ENCODE results near the gene AEBP2.
"Not testable (repeated sequence)": the region's sequence is repeated elsewhere in the genome, so short reads cannot be mapped to it uniquely, and the experiment has no call there.

Gene AEBP2, protein sequence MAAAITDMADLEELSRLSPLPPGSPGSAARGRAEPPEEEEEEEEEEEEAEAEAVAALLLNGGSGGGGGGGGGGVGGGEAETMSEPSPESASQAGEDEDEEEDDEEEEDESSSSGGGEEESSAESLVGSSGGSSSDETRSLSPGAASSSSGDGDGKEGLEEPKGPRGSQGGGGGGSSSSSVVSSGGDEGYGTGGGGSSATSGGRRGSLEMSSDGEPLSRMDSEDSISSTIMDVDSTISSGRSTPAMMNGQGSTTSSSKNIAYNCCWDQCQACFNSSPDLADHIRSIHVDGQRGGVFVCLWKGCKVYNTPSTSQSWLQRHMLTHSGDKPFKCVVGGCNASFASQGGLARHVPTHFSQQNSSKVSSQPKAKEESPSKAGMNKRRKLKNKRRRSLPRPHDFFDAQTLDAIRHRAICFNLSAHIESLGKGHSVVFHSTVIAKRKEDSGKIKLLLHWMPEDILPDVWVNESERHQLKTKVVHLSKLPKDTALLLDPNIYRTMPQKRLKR

DNA sequence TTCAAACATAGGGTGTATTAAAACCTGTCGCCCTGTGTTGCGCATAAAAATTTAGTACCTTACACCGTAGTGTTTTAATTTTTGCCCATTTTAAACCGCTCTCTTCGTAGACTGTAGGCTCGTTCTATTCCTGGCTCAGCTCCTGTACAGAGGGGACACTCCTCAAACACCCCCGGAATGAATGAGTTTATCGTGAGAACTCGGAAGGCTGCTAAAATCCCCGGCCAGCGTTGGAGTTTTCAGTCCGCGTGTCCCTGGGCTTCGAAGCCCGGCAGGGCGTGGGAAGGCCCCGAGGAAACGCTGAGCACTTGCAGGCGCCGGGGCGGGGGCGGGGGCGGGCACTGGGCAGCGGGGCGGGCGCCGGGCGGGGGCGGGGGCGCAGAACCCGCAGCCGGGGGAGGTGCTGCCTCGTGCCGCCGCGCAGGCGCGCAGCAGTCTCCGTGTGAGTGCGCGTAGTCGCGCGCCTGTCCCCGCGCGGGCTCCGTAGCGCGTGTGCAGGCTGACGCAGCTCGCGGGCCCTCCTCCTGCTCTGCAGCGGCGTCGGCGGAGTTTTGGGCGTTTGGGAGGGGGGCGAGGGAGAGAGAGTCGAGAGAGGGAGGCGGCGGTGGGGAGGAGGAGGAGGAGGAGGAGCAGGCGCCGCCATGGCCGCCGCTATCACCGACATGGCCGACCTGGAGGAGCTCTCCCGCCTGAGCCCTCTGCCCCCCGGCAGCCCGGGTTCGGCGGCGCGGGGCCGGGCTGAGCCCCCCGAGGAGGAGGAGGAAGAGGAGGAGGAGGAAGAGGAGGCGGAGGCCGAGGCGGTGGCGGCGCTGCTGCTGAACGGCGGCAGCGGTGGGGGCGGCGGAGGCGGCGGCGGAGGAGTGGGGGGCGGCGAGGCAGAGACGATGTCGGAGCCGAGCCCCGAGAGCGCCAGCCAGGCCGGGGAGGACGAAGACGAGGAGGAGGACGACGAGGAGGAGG lies at the start of gene AEBP2:
Gene AEBP2 (plus strand): TSS at position 434 of the 960 bp plus-strand sequence. CDS start 208 bp downstream, at position 642.
- DNase-seq, result peak; percentile 74

DNA sequence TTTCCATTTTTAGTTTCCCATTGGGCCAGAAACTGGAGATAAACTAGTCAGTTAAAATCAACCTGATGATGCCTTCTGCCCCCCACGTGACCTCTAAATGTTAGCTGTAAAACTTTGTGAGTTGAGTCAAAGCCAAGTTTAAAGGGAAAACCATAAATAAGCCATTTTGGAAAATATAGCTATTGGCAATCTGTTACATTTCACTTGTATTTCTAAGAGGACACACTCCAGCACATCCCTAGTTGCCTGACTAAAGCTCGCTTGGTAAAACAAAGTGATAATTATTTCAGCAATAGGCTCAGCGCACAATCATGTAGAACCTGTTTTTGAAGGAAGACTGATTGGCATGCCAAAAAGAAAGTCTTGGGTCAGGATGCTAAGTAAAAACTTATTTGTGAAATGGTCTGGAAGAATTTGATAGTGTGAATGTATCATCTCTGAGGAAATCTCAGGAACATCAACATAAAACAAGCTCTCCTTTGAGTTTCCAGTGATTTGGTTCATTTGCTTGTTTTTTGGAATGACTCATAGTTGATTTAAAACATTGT lies 49.2 kb upstream of the AEBP2 start:
- DNase-seq, result no peak

DNA sequence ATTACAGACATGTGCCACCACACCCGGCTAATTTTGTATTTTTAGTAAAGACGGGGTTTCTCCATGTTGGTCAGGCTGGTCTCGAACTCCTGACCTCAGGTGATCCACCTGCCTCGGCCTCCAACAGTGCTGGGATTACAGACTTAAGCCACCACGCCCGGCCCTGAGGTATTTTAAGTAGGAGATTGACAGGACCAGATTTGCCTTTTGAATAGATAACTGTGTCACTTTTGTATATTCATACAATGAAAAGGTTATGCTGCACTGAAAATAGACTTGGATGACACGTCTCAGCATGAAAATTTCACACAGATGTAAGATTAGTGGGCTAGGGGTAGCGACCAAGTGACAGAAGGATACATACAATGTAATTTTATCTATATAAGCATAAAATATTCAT lies 46.6 kb upstream of the AEBP2 start:
- DNase-seq, result not testable (repeated sequence)

DNA sequence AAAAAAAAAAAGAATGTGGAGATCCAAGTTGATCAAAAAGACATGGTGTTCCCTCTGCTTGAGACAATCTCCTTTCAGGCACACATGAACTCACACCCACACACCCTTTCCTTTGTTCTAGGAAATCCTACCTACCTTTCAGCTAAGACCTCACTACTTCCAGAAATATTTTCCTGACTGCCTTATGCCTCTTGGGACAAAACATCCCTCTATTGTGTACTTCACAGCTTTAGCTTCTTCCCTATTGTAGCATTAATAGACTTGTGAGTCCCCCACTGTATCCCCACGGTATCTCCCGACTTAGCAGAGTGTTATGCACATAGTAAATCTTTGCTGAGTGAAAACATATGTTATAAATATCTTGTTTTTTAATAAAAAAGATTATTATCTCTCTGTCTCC lies 44.9 kb upstream of the AEBP2 start:
- DNase-seq, result no peak

DNA sequence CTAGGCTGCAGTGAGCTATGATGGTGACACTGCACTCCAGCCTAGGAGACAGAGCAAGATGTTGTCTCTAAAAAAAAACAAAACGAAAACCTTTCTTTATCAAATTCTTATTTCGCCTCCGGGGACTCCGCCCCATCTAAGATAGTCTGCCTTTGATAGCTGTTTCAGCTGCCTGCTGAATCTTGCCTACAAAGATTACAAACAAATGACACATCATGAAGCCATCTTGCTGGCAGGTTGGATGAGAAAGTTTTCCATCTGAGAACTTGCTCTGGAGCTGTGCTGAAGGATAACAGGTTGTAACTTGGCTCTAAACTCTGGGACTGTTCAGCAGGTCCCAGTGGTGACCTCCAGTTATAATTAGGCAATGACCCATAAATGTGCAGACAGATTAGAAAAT lies 41.8 kb upstream of the AEBP2 start:
- no peak for DNase-seq

DNA sequence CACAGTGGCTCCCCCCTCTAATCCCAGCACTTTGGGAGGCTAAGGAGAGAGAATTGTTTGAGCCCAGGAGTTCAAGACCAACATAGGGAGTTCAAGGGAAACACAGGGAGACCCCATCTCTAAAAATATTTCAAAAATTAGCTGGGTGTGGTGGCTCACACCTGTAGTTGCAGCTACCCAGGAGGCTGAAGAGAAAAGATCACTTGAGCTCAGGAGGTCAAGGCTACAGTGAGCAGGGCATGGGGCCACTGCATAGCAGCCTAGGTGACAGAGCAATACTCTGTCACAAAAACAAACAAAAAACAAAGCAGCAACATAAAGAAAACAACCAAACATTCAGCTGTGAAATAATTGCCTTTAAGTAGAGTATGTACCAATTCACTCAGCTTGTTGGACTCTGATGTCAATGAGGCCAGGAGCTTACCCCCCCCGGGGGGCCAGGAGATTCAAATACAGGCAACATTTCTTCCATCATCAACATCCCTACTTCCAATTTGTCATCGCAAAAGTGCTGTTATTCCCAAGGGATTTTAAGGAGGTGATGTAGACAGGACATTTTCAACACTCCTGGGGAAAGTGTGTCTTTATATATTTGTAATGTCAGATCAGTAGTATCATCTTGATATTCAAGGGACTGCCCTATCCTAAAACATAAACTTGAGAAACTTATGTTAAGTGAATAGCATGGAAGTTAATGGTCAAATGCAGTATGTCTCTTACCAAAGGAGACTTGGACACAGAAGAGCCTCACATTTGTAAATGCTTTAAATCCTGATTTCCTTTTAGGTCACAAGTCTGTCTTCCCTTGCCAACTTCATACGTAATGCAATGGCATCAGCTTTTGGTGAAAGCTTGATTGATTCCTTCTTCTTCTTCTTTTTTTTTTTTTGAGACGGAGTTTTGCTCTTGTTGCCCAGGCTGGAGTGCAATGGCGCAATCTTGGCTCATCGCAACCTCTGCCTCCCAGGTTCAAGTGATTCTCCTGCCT lies 40.6 kb upstream of the AEBP2 start:
- DNase-seq, result no peak

DNA sequence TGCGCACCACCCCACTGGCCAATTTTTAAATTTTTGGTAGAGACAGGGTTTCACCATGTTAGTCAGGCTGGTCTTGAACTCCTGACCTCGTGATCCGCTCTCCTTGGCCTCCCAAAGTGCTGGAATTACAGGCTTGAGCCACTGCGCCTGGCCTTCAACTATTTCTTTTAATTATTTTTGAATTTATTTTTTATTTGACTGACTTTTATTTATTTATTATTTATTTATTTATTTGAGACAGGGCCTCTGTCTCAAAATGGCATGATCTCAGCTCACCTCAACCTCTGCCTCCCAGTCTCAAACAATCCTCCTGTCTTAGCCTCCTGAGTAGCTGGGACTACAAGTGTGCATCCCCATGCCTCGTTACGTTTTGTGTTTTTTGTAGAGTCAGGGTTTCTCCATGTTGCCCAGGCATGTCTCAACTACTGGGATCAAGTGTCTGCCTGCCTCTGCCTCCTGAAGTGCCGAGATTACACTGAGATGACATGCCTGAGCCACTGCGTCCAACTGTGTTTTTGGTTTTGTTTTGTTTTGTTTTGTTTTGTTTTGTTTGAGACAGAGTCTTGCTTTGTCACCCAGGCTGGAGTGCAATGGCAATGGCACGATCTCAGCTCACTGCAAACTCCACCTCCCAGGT lies 38.5 kb upstream of the AEBP2 start:
- DNase-seq, result not testable (repeated sequence)

DNA sequence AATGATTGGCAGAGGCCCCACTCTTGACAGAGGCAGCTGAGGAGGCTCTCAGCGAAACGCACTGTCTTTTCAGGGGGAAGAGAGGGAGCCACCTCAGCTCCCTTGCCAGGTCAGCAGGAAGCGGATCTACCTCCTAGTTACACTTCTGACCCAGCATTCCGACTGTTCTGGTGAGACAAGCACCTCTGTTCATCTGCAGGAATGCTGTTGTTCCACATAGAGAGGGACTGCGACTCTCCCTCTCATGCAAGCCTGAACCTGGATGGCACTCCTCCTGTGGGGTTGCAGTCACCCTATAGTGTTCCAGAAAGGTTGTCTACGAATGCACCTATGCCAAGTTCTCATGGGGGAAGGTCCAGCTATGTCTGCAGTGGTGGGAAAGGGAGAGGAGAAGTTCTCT lies 37.1 kb upstream of the AEBP2 start:
- no peak for DNase-seq

DNA sequence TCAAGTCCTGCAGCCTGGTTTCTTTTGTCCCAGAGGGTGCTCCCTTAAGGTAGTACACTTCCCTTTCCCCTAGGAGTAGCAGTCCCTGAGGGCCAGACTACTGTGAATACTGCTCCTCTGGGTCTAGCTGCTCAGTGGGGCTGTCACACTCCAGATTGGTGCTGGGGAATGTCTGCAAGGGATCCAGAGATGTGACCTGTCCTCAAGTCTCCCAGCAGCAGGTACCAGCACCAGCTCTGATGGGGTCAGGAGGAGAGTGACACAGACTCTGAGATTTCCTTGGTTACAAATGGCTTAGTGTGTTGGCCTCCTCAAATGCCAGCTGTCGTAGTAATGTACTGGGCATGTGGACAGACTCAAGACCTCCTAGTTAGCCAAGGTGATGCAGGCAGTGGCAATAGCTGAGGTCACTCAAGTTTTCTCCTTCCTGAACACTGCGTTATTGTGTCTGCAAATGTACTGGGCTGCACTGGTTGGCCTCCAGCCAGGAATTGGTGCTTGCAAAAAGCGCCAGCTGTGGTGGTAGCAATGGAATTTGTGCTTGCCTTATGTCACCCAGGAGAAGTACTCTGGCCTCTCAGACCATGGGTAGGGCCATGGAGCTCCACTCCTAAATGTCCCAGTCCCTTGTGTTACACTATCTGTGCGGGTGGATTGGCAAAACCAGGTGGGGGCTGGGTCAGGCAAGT lies 36.4 kb upstream of the AEBP2 start:
- DNase-seq, result no peak

DNA sequence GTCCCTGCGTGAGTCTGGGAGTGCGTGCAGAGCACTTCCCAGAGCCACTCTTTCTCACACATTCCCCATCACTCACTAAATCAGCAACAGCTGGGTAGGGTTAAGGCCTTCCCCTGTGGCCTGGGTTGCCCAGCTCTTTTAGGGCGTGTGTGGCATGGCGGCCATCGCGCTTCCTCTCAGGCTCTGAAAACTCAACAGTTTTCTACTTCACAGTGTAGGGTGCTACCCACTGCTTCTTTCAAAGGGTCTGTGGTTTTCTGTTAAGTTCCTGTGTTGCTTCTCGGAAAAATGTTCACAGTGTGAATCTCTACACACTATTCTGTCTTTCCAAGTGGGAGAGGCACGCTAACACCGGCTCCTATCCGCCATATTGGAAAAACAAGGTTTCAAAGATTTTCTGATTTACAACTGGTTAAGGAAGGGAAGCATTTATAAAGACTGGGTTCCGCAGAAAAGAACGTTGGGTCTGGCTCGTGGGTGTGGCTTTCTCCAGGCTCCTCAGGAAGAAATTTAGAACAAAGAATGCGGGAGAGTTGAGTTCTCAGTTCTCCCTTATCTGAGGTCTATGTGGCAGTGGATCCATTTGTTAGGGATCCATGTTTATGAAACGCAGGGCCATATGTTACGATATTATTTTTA lies 34.9 kb upstream of the AEBP2 start:
- no peak for DNase-seq

DNA sequence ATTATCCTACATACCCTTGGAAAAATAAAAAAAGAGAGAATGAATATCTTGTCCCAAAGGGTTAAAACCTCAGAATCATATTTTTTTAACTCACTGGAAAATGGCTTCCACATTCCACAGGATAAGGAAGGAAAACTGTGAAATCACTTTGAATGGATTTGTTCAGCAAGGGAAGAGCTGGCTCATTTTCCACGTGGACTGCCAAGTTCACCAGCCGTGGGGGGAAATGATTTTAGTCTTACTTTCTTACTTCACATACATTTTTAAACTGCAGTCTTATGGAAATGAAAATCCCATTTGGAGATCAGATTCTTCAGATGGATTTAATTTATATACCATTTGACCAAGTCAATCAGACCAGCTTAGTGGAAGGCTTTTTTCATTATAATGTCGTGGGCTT lies 29.9 kb upstream of the AEBP2 start:
- DNase-seq, result no peak

DNA sequence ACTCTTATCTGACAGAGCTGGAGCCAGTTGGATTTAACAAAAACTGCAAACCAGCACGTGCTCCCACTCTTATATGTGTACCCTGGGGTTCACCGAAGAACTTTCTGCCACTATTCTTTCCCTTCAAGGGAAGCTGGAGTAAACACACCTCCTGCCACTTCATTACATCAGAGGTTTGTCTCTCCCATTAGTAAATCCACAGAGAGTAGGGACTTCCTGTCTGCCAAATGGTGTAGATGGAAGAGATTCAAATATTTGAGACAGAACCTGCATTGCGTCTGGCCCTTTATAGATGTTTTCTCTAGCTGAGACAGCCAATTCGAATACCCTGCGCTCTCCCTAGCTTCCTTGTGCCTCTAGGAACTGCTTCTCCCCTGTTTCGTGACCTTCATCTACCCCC lies 29.1 kb upstream of the AEBP2 start:
- DNase-seq, result peak; percentile 48

DNA sequence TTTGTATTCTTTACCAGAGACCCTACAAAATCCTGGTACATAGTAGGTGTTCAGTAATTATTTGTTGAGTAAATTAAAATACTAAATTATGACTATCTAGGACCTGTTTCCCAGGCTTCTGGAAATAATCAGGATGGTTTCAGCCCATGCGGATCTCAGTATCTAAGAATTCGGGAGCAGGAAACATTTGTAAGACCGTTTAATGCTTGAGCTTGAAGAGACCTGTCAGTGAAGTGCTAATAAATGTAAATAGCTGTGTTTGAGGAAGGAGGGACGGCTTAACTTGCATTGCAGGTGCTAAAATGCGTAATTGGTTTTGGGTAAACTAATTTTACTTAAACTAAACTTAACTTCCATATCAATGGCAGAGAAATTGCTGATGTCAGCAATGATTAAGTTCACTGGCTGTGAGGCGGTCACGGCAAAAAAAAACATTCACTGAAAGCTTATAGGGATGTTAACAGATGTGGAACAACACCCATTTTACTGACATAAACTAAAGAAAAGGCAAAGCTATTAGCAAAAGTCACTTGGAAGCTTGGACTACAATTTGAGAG lies 28.6 kb upstream of the AEBP2 start:
- DNase-seq, result no peak

DNA sequence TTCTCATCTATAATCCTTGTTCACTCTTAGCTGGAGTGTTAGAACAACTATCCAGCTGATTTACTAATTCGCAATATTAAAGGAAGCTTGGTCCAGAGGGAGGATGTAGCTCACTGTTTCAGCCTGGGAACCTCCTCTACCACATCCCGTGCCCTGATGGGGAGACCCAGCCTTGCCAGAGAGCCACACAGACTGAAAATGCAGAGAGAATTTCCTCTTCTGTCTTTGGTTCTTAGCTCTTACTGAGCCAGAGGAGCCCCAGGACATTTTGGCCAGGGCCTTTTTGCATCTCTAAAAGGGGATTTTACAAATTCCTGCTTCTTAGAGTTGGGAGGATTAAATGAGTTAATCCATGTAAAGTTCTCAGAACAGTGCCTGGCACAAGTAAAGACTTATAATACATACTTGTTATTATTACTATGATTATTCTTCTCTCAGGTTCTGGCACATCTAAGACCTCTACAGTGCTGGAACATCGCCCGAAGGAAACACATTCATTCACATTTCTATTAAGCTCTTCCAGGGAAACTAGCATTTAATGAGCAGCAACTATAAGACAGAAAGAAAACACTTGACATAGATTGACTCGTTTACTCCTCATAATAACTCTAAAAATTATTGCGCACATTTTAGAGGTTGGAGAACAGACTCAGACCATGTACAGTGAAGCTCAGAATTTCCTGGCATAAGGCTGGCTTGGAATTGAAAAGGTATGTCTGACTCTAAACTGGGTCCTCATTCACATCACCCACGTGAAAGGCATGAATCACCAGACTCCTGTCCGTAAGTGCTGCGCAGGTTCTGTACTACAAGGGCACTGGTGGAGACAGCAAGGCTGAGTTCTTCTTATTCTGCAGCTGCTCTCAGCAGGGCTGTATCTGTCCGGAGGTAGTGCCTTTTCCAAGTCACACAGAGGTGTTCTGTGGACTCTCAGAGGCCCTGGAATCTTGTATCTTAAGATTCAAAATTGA lies 27.8 kb upstream of the AEBP2 start:
- DNase-seq, result no peak

DNA sequence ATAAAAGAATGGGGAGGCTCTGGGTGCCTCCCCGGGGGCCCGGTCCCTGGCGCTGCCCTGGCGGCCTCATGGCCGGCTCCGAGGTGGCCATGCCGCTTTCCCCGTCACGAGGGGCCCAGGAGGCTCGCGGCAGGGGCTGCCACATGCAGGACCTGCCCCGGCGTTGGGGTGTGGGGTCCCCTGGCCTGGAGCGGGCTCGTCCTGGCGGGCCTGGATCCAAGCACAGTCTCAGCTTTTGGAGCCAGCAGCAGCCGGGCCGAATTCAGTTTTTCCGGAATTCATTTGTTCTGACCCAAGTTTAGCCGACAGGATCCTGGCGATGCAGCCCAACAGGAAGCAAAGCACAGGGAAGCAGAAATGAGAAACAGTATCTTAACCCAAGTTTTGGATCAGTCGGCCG lies 26.4 kb upstream of the AEBP2 start:
- no peak for DNase-seq

DNA sequence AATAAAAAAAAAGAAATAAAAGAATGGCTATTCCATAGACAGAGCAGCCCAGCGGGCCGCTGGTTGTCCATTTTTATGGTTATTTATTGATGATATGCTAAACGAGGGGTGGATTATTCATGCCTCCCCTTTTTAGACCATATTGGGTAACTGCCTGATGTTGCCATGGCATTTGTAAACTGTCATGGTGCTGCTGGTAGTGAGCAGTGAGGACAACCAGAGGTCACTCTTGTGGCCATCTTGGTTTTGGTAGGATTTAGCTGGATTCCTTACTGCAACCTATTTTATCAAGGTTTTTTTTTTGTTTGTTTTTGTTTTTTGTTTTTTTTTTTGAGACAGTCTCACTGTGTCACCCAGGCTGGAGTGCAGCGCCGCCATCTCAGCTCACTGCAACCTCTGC lies 25.7 kb upstream of the AEBP2 start:
- DNase-seq, result not testable (repeated sequence)

DNA sequence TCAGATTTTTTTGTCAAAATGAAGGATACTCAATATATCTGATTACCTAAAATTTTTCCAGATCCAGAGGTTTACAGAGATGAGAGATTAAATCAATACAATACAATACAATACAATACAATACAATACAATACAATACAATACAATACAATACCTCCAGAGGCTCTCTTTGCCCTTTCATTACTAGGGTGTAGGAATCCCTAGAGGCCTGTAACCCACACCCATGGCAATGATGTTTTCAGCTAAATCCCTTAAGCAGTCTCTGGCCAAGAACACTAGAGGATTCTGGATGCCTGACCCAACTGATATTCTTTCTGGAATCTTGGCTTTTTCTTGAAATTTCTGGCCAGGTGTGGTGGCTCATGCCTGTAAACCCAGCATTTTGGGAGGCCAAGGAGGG lies 23.7 kb upstream of the AEBP2 start:
- no peak for DNase-seq

DNA sequence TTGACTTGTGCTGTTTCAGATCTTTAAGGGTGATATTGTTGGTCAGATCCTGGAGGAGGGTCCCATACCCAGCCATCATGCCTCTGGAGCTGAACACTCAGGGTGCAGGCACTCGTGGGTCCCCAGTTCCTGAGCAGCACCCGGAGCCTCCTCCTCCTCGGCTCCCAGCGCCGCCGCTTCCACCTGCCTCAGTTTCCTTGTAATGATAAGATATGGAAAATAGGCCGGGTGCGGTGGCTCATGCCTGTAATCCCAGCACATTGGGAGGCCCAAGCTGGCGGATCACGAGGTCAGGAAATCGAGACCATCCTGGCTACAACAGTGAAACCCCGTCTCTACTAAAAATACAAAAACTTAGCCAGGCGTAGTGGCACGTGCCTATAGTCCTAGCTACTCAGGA lies 20.2 kb upstream of the AEBP2 start:
- no peak for DNase-seq

Data from NCI-H510A treated with DMSO at 0.1 percent for 48 hours (cell line).